HepG2 (cell line): ENCODE data around the gene ACYP2. TPM values are rescaled to one million over a fixed set of nuclear protein-coding genes. Genes with fewer than 3 reads are reported as not detected.

Experiments
- BHLHE40 ChIP-seq: IDR thresholded peaks from 2 replicates; pipeline ENCODE4 v1.6.1; 2011; ENCODE audit warnings: low read length, improper control_type of control experiment
- EHMT2 ChIP-seq: fragments of 200-600 bp; sonication (generic); IDR thresholded peaks from 2 replicates; pipeline ENCODE4 v1.7.0; 2017; ENCODE audit warnings: antibody characterized with exemption, low read depth, low read length, borderline replicate concordance
- FIP1L1 ChIP-seq: fragments of 200-400 bp; formaldehyde crosslinking; IDR thresholded peaks from 2 replicates; pipeline ENCODE4 v1.6.1; 2018; ENCODE audit warnings: low read depth, mild to moderate bottlenecking, low read length, moderate library complexity, borderline replicate concordance; ENCODE audit not compliant: insufficient read depth
- PCBP1 ChIP-seq: fragments of 200-400 bp; formaldehyde crosslinking; IDR thresholded peaks from 2 replicates; pipeline ENCODE4 v1.6.1; 2017; ENCODE audit warnings: mild to moderate bottlenecking, low read depth, low read length, borderline replicate concordance
- ZNF333 ChIP-seq: sonication (generic); formaldehyde crosslinking; IDR thresholded peaks from 2 replicates; pipeline ENCODE4 v1.4.0; 2020; ENCODE audit warnings: mild to moderate bottlenecking, missing genetic modification reagents, borderline replicate concordance
- ZNF879 ChIP-seq: sonication (generic); formaldehyde crosslinking; IDR thresholded peaks from 2 replicates; pipeline ENCODE4 v1.8.1; 2023; ENCODE audit warnings: missing genetic modification reagents
- polyA plus RNA-seq, 8 experiments: library from polyadenylated mRNA; depleted of rRNA in 3 of 8; stranded (reverse) in 7 of 8; unstranded in 1 of 8; fragments of >200 nt; fragmentation: Illumina TruSeq in 4 of 8; extraction: Trizol in 4 of 8; gene quantifications; 2 replicates each; pipeline versions ENCODE4 v1.2.1 to v1.2.3, GENCODE V29; 2011 to 2016; ENCODE audit warnings: low read depth in 4 of 8, missing spikeins in 1 of 8, mixed read lengths in 1 of 8; ENCODE audit not compliant: insufficient read depth in 1 of 8
- total RNA-seq, 5 experiments: library from RNA; depleted of rRNA; stranded (reverse); fragments of >200 nt; fragmentation: Illumina TruSeq; extraction: Trizol; gene quantifications; 2 replicates each; pipeline ENCODE4 v1.2.3, GENCODE V29; 2016; ENCODE audit warnings: low read depth in 1 of 5
- TF ChIP-seq, protein P1 (sequence below): sonication (generic); formaldehyde crosslinking; IDR thresholded peaks from 2 replicates; pipeline ENCODE4 v1.9.0; 2021; ENCODE audit warnings: missing genetic modification reagents, mild to moderate bottlenecking, borderline replicate concordance
- TF ChIP-seq, protein P2 (sequence below): sonication (generic); formaldehyde crosslinking; IDR thresholded peaks from 2 replicates; pipeline ENCODE4 v1.5.0; 2020; ENCODE audit warnings: missing genetic modification reagents, mild to moderate bottlenecking, borderline replicate concordance
- TF ChIP-seq, protein P3 (sequence below), 2 experiments: sonication (generic) in 1 of 2; formaldehyde crosslinking in 1 of 2; IDR thresholded peaks; 2 replicates each; pipeline versions ENCODE4 v1.4.0 to v1.6.1; 2016 to 2020; ENCODE audit warnings: borderline replicate concordance in 1 of 2, low read depth in 1 of 2, mild to moderate bottlenecking in 1 of 2, missing genetic modification reagents in 1 of 2
- TF ChIP-seq, protein P4 (sequence below): sonication (generic); formaldehyde crosslinking; IDR thresholded peaks from 2 replicates; pipeline ENCODE4 v1.5.0; 2020; ENCODE audit warnings: missing genetic modification reagents
- TF ChIP-seq, protein P5 (sequence below): sonication (generic); formaldehyde crosslinking; IDR thresholded peaks from 2 replicates; pipeline ENCODE4 v1.9.0; 2021; ENCODE audit warnings: missing genetic modification reagents, mild to moderate bottlenecking, borderline replicate concordance

Gene ACYP2
- total and polyA plus RNA-seq, 2 of the 13 experiments (the other 11 are each of a cell fraction or from before 2014, with no cell fraction given), result 12.3 to 12.7 TPM

DNA sequence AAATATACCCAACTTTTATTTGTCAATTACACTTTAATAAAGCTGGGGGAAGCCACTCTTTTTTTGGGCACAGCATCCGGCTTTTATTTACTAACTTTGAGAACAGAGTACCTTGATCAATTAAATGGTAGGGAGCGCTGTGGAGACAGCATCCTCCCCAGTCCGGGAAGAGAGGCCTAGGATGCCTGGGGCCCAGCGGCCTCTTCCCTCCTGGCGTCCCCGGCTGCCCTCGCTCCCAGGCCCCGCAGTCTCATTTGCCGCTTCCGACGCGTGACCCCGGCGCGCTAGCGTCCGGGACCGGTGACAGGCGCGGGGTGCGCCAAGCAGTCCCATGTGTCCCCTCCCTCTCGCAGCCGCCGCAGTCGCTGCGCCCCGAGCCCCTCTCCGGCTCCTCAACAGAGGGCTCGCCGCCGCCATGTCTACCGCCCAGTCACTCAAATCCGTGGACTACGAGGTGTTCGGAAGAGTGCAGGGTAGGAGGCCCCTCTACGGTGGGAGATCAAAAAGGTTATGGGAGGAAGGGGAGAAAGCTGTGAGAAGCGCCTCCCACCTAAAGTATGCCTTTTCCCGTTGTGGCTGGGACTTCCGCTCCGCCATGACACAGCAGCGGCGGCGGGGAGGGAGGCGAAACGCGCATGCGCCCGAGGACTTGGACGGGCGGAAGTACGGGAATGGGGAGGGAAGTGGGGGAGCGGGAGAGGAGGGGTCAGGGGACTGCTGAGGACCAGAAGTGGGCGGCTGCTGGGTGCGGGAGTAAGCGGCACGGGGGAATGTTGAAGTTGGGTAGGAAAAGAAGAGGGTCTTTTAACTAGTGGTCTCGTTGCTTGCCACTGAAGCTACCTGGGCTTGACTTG, at the start of gene ACYP2 (continued):
- TF ChIP-seq, protein P1, sequence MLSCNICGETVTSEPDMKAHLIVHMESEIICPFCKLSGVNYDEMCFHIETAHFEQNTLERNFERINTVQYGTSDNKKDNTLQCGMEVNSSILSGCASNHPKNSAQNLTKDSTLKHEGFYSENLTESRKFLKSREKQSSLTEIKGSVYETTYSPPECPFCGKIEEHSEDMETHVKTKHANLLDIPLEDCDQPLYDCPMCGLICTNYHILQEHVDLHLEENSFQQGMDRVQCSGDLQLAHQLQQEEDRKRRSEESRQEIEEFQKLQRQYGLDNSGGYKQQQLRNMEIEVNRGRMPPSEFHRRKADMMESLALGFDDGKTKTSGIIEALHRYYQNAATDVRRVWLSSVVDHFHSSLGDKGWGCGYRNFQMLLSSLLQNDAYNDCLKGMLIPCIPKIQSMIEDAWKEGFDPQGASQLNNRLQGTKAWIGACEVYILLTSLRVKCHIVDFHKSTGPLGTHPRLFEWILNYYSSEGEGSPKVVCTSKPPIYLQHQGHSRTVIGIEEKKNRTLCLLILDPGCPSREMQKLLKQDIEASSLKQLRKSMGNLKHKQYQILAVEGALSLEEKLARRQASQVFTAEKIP (CRISPR knock-in tag), result no peak
- TF ChIP-seq, protein P2, sequence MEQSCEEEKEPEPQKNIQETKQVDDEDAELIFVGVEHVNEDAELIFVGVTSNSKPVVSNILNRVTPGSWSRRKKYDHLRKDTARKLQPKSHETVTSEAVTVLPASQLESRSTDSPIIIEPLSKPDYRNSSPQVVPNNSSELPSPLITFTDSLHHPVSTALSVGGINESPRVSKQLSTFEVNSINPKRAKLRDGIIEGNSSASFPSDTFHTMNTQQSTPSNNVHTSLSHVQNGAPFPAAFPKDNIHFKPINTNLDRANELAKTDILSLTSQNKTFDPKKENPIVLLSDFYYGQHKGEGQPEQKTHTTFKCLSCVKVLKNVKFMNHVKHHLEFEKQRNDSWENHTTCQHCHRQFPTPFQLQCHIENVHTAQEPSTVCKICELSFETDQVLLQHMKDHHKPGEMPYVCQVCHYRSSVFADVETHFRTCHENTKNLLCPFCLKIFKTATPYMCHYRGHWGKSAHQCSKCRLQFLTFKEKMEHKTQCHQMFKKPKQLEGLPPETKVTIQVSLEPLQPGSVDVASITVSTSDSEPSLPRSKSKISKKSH (CRISPR knock-in tag), result peak; percentile 90; the same call in 1 of the 2 replicates
- peak; percentile 85; the same call in 1 of the 2 replicates for TF ChIP-seq FIP1L1
- no peak for TF ChIP-seq EHMT2
- peak; percentile 31; the same call in 1 of the 2 replicates for TF ChIP-seq BHLHE40
- TF ChIP-seq ZNF879, result peak; percentile 86; the same call in 1 of the 2 replicates
- TF ChIP-seq, protein P3, sequence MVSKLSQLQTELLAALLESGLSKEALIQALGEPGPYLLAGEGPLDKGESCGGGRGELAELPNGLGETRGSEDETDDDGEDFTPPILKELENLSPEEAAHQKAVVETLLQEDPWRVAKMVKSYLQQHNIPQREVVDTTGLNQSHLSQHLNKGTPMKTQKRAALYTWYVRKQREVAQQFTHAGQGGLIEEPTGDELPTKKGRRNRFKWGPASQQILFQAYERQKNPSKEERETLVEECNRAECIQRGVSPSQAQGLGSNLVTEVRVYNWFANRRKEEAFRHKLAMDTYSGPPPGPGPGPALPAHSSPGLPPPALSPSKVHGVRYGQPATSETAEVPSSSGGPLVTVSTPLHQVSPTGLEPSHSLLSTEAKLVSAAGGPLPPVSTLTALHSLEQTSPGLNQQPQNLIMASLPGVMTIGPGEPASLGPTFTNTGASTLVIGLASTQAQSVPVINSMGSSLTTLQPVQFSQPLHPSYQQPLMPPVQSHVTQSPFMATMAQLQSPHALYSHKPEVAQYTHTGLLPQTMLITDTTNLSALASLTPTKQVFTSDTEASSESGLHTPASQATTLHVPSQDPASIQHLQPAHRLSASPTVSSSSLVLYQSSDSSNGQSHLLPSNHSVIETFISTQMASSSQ (IDR thresholded peaks at IDR 0.05; ENCODE audit: low read depth), result no peak
- TF ChIP-seq, protein P3 (CRISPR knock-in tag; IDR thresholded peaks at IDR 0.05; ENCODE audit: borderline replicate concordance), result peak; percentile 80; the same call in 1 of the 2 replicates
- TF ChIP-seq ZNF333 (CRISPR knock-in tag), result peak; percentile 72; the same call in 1 of the 2 replicates
- TF ChIP-seq, protein P4, sequence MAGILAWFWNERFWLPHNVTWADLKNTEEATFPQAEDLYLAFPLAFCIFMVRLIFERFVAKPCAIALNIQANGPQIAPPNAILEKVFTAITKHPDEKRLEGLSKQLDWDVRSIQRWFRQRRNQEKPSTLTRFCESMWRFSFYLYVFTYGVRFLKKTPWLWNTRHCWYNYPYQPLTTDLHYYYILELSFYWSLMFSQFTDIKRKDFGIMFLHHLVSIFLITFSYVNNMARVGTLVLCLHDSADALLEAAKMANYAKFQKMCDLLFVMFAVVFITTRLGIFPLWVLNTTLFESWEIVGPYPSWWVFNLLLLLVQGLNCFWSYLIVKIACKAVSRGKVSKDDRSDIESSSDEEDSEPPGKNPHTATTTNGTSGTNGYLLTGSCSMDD, result peak; percentile 80; the same call in 1 of the 2 replicates
- TF ChIP-seq PCBP1, result peak; percentile 97
- TF ChIP-seq, protein P5, sequence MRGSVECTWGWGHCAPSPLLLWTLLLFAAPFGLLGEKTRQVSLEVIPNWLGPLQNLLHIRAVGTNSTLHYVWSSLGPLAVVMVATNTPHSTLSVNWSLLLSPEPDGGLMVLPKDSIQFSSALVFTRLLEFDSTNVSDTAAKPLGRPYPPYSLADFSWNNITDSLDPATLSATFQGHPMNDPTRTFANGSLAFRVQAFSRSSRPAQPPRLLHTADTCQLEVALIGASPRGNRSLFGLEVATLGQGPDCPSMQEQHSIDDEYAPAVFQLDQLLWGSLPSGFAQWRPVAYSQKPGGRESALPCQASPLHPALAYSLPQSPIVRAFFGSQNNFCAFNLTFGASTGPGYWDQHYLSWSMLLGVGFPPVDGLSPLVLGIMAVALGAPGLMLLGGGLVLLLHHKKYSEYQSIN (CRISPR knock-in tag), result no peak
